ELF-1 (cell line): ENCODE results near the gene NDEL1.

Experiments used
- DNase-seq: peaks from one replicate; pipeline ENCODE4 v3.0.0-alpha.2; 2016; ENCODE audit warnings: low read depth, low spot score

NDEL1 gene

DNA sequence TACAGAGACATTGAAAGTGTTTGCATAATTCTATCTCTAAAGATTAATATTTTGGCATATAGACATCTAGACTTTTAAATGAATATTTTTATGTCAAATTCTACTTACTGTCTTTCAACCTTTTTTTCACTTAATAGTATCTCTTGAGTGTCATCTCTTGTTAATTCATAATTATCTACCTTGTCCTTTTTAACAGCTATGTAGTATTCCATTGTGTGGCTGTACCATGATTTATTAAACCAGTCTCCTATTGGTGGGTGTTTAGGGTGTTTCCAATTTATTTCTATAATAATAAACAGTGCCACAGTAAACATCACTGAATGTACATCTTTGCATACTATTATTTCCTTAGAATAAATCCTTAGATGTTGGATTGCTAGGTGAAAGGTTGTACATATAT is 21.7 kb upstream of the NDEL1 start:
- no peak for DNase-seq

GRCh38 chr17:8417806-8418205 is 17.9 kb upstream of the NDEL1 start:
- no peak for DNase-seq

DNA sequence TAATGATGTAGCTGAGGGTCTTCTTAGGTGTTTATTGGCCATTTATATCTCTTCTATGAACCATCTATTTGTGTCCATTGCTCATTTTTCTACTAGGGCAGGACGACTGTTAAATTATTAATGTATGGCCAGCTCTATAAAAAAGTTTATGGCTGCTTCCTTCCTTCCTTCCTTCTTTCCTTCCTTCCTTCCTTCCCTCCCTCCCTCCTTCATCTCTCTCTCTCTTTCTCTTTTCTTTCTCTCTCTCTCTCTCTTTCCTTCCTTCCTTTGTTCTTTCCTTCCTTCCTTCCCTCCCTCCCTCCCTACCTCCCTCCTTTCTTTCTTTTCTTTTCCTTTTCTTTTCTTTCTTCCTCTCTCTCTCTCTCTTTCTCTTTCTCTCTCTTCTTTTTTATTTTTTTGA is 17.2 kb upstream of the NDEL1 start:
- DNase-seq: no peak

- DNase-seq: no peak
Observed at GRCh38 chr17:8419305-8419704, 16.4 kb upstream of the NDEL1 start.

DNA sequence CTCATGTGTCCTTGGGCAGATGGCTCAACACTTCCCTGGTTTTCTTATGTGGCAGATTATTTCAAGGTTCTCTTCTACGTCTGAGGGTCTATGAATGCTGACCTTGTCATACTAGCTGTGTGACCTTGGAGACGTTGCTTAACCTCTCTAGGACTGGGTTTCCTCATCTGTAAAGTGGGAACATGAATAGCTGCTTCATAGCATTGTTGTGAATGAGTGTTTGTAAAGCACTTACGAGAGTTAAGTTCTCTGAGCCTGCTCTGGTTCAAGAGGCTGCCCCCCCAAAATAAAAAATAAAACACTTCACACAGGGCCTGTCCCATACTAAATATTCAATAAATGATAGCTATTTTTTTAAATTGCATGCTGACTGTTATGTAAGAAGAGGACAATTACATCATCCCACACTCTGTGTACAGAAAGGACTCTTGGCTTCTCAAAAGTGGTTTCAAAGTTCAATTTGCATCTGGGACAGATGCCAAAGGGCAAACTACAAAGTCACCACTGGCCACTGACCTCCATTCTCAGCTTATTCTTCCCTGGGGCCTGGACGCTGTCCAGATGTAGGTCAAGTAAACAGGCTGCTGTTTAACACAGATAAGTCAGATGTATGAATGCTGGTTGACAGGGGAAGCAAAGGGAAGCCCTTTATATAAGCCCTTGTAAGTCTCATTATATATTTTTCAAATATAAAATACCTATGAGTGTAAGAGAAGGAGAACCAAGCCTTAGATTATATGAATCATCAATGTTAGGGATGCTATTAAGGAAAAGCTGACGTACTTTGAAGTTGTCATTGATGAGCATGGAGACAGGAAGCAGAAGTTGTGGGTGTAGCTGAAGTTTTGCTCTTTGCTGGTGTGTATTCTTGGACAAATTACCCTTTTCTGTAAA is 15.4 kb upstream of the NDEL1 start:
- DNase-seq: no peak

GRCh38 chr17:8421571-8421970 is 14.1 kb upstream of the NDEL1 start:
- DNase-seq: no peak

DNA sequence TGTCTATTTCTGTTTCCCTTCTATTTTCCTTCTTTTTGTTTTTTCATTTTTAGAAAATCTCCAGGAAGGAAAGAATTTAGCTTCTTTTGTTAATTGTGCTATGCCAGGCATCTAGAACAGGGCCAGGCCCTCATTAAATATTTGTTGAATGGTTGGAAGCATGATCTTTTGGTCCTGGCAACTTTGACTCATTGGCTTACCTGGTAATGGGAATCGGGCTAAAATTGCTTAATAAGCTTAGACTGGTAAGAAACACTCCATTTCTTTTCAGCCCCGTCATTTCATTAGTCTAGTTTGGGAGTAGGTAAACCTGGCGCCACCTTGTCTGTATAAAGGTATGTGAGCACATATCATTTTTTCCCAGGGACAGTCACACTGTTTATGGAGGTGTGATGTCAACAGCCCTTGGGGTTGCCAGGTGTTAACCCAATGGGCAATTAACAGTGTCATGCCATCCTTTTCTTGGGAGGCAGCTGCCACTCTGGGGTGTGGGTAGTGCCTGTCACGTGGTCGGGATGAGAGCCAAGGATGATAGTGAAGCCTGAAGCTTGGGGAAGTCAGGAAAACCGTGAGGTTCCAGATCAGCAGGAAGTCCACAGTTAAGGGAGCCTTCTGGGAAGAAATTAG is 9.5 kb upstream of the NDEL1 start:
- DNase-seq: no peak

- DNase-seq: no peak
Observed at GRCh38 chr17:8426802-8427201, 8.9 kb upstream of the NDEL1 start.

GRCh38 chr17:8430966-8431365 is 4.7 kb upstream of the NDEL1 start:
- DNase-seq: no peak

DNA sequence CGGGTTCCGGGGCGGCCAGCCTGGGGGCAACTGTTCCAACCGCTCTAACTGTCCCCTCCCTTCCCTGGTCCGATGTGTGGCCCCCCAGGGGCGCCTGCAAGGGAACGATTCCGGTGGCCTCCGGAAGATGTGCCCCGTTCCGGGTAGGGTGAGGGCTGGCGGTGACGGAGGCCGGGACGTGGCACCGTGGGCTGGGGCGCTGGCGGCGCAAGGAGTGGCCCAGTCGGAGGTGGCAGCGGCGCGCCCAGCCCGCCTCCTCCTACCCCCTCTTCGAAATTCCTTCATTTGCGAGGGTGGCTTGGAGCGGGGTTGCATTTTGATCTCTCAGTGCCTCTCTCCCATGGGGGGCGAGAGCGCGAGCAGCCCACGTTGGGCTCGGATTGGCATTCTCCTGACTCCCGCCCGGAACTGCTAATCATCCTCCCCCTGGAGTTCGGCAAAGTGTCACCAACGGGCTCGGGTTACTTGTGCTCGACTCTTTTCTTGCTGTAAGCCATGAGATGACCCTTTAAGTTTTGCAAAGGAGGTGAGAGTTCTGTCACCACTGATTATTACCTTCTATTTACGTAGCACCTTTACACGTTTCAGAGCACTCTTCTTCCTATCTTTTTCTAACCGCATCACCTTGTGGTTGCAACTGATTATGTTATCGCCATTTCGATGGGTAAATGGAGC is 622 bp downstream of the NDEL1 start:
- DNase-seq: peak; percentile 82

DNA sequence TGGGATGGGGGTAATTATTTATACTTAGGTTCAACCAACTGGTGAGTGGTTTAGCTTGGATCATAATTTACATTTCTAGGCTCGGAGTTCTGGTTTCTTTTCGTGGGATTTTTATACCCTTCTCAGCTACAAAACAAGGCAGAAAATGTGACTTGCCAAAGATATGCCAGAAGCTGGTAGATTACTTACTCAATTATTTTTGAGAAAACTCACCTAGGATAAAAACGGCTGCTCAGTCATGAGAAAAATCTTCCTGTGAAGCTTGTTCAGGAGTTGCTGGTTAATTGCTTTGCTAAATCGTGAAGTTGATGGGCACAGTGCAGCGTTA is 1.1 kb downstream of the NDEL1 start:
- no peak for DNase-seq

GRCh38 chr17:8438441-8438840 is 2.8 kb downstream of the NDEL1 start:
- no peak for DNase-seq

- DNase-seq: no peak
Observed at GRCh38 chr17:8439681-8440080, 4.0 kb downstream of the NDEL1 start.

- DNase-seq: no peak
Observed at GRCh38 chr17:8441690-8442089, 6.0 kb downstream of the NDEL1 start.

DNA sequence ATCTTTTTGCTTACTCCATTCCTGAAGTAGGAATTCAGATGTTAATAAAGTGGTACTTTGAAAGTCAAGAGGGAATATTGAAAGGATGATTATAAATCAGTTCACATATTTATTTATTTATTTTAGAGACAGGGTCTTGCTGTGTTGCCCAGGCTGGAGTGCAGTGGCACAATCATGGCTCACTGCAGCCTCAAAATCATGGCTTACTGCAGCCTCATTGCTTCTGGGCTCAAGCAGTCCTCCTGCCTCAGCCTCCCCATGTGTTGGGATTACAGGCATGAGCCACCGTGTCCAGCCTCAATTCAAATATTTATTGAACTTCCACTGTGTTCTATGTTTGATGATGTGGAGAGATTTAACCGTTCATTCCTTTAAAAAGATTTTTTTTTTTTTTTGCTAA is 6.6 kb downstream of the NDEL1 start:
- DNase-seq: no peak

GRCh38 chr17:8443756-8444155 is 8.1 kb downstream of the NDEL1 start:
- DNase-seq: no peak

DNA sequence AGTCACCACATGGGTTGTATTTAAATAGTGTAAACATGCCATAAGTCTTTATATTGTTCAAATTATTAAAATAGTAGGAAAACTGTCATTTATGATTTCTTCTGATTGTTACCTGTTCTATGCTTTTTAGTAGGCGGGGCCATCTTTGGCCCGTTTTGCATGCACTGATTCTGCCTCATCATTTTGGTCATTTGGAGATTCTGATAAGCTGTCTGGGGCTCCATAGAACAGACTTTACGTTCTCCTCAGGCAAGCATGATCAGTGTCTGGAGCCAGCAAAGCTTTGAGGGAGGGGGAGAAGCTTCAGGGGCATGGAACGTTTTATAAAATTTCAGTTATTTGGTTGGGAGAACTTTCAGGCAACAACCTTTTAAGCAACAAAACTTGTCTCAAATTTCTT is 8.8 kb downstream of the NDEL1 start:
- no peak for DNase-seq

GRCh38 chr17:8445536-8445935 is 9.9 kb downstream of the NDEL1 start:
- no peak for DNase-seq

GRCh38 chr17:8447799-8448198 is 12.1 kb downstream of the NDEL1 start:
- peak; percentile 27 for DNase-seq

GRCh38 chr17:8448310-8448709 is 12.6 kb downstream of the NDEL1 start:
- no peak for DNase-seq

- no peak for DNase-seq
Observed at GRCh38 chr17:8451933-8452614, 16.4 kb downstream of the NDEL1 start.

DNA sequence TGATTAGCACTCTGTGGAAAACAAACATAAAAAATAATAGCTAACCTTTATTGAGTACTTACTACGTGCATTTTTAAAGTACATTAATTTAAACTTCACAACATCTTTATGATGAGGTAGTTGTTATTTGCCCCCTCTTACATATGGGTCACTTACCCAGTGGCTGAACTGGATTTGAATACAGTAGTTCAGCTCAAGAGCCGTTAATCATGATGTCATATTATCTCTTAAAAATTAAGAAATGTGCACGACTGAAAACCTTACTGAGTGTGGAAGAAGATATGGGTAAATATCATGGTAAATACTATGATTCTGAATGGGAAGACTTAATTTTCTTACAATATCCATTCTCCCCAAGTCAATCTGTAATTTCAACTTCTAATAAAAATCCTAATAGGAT is 17.6 kb downstream of the NDEL1 start:
- DNase-seq: no peak
